GM12891 (cell line): ENCODE measurements around the gene EPB41L5.

Source experiments
- PAX5 ChIP-seq: IDR thresholded peaks from 2 replicates; pipeline ENCODE4 v1.6.1; 2011; ENCODE audit warnings: low read length, moderate library complexity, mild to moderate bottlenecking; ENCODE audit not compliant: insufficient read depth, severe bottlenecking
- POLR2A ChIP-seq: IDR thresholded peaks from 2 replicates; pipeline ENCODE4 v1.6.1; 2011; ENCODE audit warnings: low read depth, low read length, control low read depth
- POLR2AphosphoS5 ChIP-seq: IDR thresholded peaks from 2 replicates; pipeline ENCODE4 v1.6.1; 2011; ENCODE audit warnings: low read depth, low read length, control low read depth
- POU2F2 ChIP-seq: IDR thresholded peaks from 2 replicates; pipeline ENCODE4 v1.6.1; 2011; ENCODE audit warnings: low read depth, mild to moderate bottlenecking, control low read depth, low read length, moderate library complexity
- SPI1 ChIP-seq: IDR thresholded peaks from 2 replicates; pipeline ENCODE4 v1.6.1; 2011; ENCODE audit warnings: low read depth, low read length, control low read depth
- TAF1 ChIP-seq: IDR thresholded peaks from 2 replicates; pipeline ENCODE4 v1.6.1; 2011; ENCODE audit warnings: low read depth, low read length, control low read depth

DNA sequence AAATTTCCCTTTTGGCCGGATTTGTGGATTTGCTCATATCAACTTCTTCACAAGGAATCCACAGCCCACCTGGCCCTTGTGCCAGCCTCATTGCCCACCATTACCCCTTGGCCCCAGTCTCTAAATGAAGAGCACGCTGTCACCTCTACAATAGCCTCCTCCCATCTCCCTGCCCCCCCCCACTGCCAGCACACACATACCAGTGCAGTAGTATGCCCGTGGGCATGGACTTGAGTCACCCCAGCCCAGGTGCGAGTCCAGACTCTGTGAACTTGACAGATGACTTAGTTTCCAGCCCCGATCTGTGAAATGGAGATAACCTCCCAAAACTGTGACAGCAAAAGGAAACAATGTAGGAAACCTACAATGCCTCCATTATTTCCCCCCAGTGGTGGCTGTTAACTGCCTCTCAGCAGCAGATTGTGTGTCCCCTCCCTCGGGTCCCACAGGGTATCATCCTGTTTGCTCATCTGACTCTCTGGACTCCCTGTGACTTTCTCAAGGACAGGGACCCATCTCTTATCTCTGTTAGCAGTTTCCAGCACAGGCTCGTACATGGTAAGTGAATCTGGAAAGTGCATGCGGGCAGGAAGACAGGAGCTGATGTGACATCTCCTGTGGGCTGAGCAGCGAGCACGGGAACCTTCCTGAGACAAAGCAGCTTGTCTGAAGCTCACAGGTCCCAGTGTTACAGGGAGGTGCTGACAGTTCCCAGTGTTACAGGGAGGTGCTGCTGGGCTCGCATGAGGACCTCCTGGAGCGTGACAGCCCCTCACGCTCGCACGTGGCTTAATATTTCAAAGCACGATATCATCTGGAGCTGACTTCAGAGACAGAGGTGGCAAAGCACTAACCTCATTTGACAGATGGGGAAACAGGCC is 214.5 kb downstream of the EPB41L5 start:
- TF ChIP-seq POLR2A (no peak), POLR2AphosphoS5 (no peak), POU2F2 (no peak), TAF1 (no peak), PAX5 (no peak), SPI1 (no peak)
